Heart right ventricle (tissue), 16 donors: ENCODE data around the gene C3orf49. TPM values are rescaled to one million over a fixed set of nuclear protein-coding genes. Genes with fewer than 3 reads are reported as not detected.

Experiments
- ATAC-seq, 8 donors: fragments of 200-7000 bp; cut with Tn5 transposase; one replicate each; pipeline ENCODE4 v1.9.1; 2020; ENCODE audit warnings: mild to moderate bottlenecking in 8 of 8, moderate library complexity in 8 of 8, moderate number of reproducible peaks in 1 of 8
- DNase-seq, 2 donors: peaks; one replicate each; pipeline ENCODE4 v3.0.0-alpha.2; 2020
- H3K27ac ChIP-seq, 10 donors: fragments of 200-600 bp; sonication (generic) in 2 of 10; one replicate each; pipeline versions ENCODE4 v1.5.0 to v1.8.0; 2020 to 2022; ENCODE audit warnings: mild to moderate bottlenecking in 3 of 10
- H3K27me3 ChIP-seq, 7 donors: fragments of 200-600 bp; one replicate each; pipeline ENCODE4 v1.8.0; 2021 to 2022; ENCODE audit warnings: mild to moderate bottlenecking in 2 of 7
- H3K36me3 ChIP-seq, 9 donors: fragments of 200-600 bp; sonication (generic) in 1 of 9; one replicate each; pipeline versions ENCODE4 v1.5.0 to v1.8.0; 2020 to 2022; ENCODE audit warnings: mild to moderate bottlenecking in 2 of 9
- H3K4me1 ChIP-seq, 9 donors: fragments of 200-600 bp; sonication (generic) in 1 of 9; one replicate each; pipeline versions ENCODE4 v1.5.0 to v1.8.0; 2020 to 2022; ENCODE audit warnings: mild to moderate bottlenecking in 4 of 9
- H3K4me3 ChIP-seq, 10 donors: fragments of 200-600 bp; sonication (generic) in 2 of 10; one replicate each; pipeline versions ENCODE4 v1.5.0 to v1.8.0; 2020 to 2022; ENCODE audit warnings: mild to moderate bottlenecking in 7 of 10, moderate library complexity in 2 of 10
- H3K9me3 ChIP-seq, 11 donors: fragments of 200-600 bp in 10 of 11; sonication (generic) in 2 of 11; one replicate each; pipeline versions ENCODE4 v1.5.0 to v1.8.0; 2013 to 2022; ENCODE audit warnings: mild to moderate bottlenecking in 2 of 11, control low read depth in 1 of 11, moderate library complexity in 1 of 11
- WGBS, 2 donors: extraction: QIAGEN DNeasy Blood & Tissue Kit; methylation state at CpG; one replicate each; pipeline ENCODE4 v1.1.7; 2013; ENCODE audit warnings: inconsistent platforms in 1 of 2; 5-methylcytosine and 5-hydroxymethylcytosine counted together
- intact Hi-C, 10 donors: fragments of 100-400 bp; cut with DNase I; formaldehyde crosslinking; loops; one replicate each; pipeline versions ENCODE4 v1.11.1 to v1.14.2; 2022
- long read RNA-seq, 3 donors: library from polyadenylated mRNA; unstranded; transcript quantifications; one replicate each; pipeline ENCODE4 v2.0.0, GENCODE V29; 2020 to 2021
- polyA plus RNA-seq, 2 donors: library from polyadenylated mRNA; stranded (reverse); fragments of 200-250 nt; gene quantifications; one replicate each; pipeline ENCODE4 v1.2.3, GENCODE V29; 2013
- total RNA-seq, 10 donors: library from RNA; stranded (reverse); fragmentation: NEBNext Ultra II Directional in 3 of 10; extraction: Animal tissue kit (Norgen Biotek cat#: 25700) in 3 of 10; gene quantifications; one replicate each; pipeline versions ENCODE4 v1.2.1 to v1.2.4, GENCODE V29; 2021 to 2023
- TF ChIP-seq, protein P1 (sequence below), 9 donors: fragments of 200-600 bp; sonication (generic) in 2 of 9; IDR thresholded peaks; one replicate each; pipeline versions ENCODE4 v1.5.0 to v1.8.0; 2021 to 2022; ENCODE audit warnings: antibody characterized with exemption in 9 of 9, mild to moderate bottlenecking in 5 of 9, moderate library complexity in 1 of 9
- donor health status: Arrhythmogenic right ventricular cardiomyopathy.
- donor health status: ischemic (EF 13 %, LVEDD 7.1; RV severe dilation, severe dysfunction).
- donor health status: healthy with polysubstance abuse.
- donor health status: DM: no; HTN: yes; CAD: no.
- donor health status: DM: no; HTN: no; CAD: no.
- donor health status: ischemic (EF 25% LVEDD 6.9; RV normal size, moderate dysfunction).
- donor health status: ischemic (EF 25% LVEDD 5.7; RV mildly dilated, moderate dysfunction).
- donor health status: healthy.
- donor health status: DM: yes; HTN: yes; CAD: no.
- donor health status: Ischemic cardiomyopathy.
- donor health status: ischemic (EF 35%, LVEDD 5.7; RV mildly dilated, moderate dysfunction).
- donor health status: nonischemic (EF 11% LVEDD 7.7; RV severe dilation, severe dysfunction).
- donor health status: DM: yes; HTN: yes; CAD: no.
- donor health status: PGD.
- donor health status: ischemic (EF 29% LVEDD 5.4; RV normal size, mild dysfunction).
- donor health status: nonischemic (EF 23%, LVEDD 6.1; RV moderate dilation, normal function).

Gene C3orf49, protein sequence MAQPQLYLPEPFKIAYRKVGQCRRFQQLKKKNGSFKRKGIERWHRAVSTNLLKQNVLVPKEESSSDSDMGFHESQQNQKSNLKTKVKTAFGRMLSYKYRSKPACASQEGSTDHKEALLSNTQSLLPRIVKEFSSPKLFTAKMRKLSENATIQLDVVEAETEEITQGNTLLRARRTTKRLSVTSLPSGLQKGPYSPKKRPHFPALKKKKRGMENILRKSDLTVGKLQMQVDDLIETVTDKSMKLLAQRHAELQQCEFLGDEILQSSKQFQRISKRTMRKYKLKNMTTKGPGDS
- total RNA-seq (not detected), polyA plus RNA-seq (not detected)
- long read RNA-seq, donor 1, partial matches to known transcripts = 0 of 1 reads
- long read RNA-seq, donor 1, other reads (novel, unspliced or antisense) = 1 of 1 reads
- long read RNA-seq, donor 2 = 0 reads
- long read RNA-seq, donor 3 = 0 reads

- 86 to 97% methylated on average over 1 of the region's 1 CpG for WGBS, 2 donors
- Histone ChIP-seq H3K27me3 (no peaks in the 10 kb centered on the region), H3K4me1 (peaks cover 0 to 4% (median 0%) of the 10 kb centered on the region in 9 donors), H3K36me3 (no peaks in the 10 kb centered on the region), H3K4me3 (no peak within 1 kb of the TSS), H3K27ac (no peak within 1 kb of the TSS), H3K9me3 (no peaks in the 10 kb centered on the region)
- TF ChIP-seq, protein P1, sequence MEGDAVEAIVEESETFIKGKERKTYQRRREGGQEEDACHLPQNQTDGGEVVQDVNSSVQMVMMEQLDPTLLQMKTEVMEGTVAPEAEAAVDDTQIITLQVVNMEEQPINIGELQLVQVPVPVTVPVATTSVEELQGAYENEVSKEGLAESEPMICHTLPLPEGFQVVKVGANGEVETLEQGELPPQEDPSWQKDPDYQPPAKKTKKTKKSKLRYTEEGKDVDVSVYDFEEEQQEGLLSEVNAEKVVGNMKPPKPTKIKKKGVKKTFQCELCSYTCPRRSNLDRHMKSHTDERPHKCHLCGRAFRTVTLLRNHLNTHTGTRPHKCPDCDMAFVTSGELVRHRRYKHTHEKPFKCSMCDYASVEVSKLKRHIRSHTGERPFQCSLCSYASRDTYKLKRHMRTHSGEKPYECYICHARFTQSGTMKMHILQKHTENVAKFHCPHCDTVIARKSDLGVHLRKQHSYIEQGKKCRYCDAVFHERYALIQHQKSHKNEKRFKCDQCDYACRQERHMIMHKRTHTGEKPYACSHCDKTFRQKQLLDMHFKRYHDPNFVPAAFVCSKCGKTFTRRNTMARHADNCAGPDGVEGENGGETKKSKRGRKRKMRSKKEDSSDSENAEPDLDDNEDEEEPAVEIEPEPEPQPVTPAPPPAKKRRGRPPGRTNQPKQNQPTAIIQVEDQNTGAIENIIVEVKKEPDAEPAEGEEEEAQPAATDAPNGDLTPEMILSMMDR (IDR thresholded peaks at IDR 0.05) = no peak
- intact Hi-C loops = loop anchor here in 7 of 10 donors (1.0 to 10.0 kb wide), 5 partner anchors 467 to 1197 kb away; no protein-coding TSS in a partner anchor
- ATAC-seq (no peak), DNase-seq (no peak)
Measured at GRCh38 chr3:63819151-63819398, at the start of gene C3orf49. TSS of gene C3orf49 (plus strand) at chr3:63819299. CDS start at chr3:63819472, 173 bp downstream.

DNA sequence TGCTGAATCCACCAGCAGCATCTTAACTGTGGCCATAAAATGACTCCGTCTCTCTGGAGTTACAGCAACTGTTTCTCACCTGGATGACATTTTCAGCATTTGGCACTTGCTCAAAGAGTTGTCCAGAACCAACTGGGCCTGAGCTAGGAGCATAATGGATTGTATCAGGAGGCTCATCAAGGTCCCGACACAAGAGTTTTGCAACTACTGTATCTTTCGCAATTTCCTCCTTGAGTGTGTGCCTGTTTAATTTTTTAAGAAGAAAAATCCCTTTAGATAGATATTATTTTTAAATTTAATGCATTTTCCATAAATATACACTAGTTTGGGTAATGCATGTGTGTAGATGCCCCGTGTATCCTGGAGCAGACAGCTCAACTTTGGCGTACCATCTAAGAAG, 44.3 kb upstream of the C3orf49 start:
- no peaks in the 10 kb centered on the region for H3K27me3 ChIP-seq
- WGBS, 2 donors = 84 to 94% methylated on average over 5 of the region's 5 CpGs
- intact Hi-C loops = no loop called here
- H3K9me3 ChIP-seq = no peaks in the 10 kb centered on the region
- H3K4me1 ChIP-seq = no peaks in the 10 kb centered on the region
- DNase-seq (no peak), ATAC-seq (no peak)
- TF ChIP-seq, protein P1 (IDR thresholded peaks at IDR 0.05) = no peak
- H3K4me3 ChIP-seq = no peak overlapping the region
- H3K36me3 ChIP-seq = no peaks in the 10 kb centered on the region
- no peak overlapping the region for H3K27ac ChIP-seq

DNA sequence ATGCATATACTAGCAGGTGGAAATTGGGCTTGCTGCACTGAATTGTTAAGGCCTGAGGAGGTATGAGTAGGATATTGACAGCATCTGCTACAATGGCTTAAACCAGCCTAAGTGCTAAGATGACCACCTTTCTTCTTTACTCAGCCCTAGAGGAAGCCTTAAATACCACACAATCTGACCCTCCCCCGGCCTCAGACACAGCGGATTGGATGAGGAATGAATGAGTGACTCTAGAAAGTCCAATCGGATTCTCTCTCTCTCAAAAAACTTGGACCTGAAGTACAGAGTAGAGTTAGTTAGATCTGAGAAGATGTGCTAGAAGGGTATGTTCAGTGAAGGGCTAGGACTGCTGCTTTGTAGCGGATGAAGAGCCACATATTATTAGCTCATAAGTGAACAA, 39.9 kb upstream of the C3orf49 start:
- intact Hi-C loops = no loop called here
- H3K36me3 ChIP-seq = no peaks in the 10 kb centered on the region
- TF ChIP-seq, protein P1 (IDR thresholded peaks at IDR 0.05) = no peak
- WGBS, 2 donors = 89% methylated on average over 4 of the region's 4 CpGs
- H3K9me3 ChIP-seq = peaks cover 0 to 6% (median 0%) of the 10 kb centered on the region in 11 donors
- DNase-seq (no peak), ATAC-seq (no peak)
- H3K4me1 ChIP-seq = no peaks in the 10 kb centered on the region
- H3K27me3 ChIP-seq = no peaks in the 10 kb centered on the region
- H3K4me3 ChIP-seq = no peak overlapping the region
- no peak overlapping the region for H3K27ac ChIP-seq

DNA sequence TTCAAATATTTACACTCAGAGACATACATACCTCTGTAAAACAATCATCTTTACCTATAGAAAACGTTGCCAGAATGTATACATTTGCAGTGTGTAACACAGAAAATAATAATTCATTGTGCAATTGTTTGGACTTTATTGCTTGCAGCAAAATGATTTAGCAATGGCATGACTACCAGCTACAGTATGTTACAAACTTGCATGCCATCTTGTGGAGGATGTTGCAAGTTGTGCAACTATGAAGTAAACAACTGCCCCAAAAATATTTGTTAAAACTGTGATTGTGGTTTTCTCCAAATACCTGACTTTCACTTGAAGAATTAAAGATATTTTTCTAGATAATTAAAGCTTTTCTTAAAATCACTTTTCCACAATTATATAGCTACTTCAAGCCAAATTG, 27.1 kb upstream of the C3orf49 start:
- ATAC-seq (no peak), DNase-seq (no peak)
- Histone ChIP-seq H3K4me3 (no peak overlapping the region), H3K9me3 (no peaks in the 10 kb centered on the region), H3K36me3 (no peaks in the 10 kb centered on the region), H3K27ac (no peak overlapping the region), H3K27me3 (peaks cover 0 to 10% (median 4%) of the 10 kb centered on the region in 7 donors), H3K4me1 (no peaks in the 10 kb centered on the region)
- TF ChIP-seq, protein P1 (IDR thresholded peaks at IDR 0.05) = peak in 6 of 9 donors; percentile 13 to 49 (median 36)
- WGBS, 2 donors = 5 to 13% methylated on average over 1 of the region's 1 CpG
- intact Hi-C loops = no loop called here
